ENCODE data around the gene ANTKMT. TPM values are rescaled to one million over a fixed set of nuclear protein-coding genes. Genes with fewer than 3 reads are reported as not detected.
A peak's percentile ranks its signal among the peaks of the same experiment; 100 is the strongest.

The ANTKMT gene
- total RNA-seq, 1 experiment from 2014 or later = 93.6 TPM

DNA sequence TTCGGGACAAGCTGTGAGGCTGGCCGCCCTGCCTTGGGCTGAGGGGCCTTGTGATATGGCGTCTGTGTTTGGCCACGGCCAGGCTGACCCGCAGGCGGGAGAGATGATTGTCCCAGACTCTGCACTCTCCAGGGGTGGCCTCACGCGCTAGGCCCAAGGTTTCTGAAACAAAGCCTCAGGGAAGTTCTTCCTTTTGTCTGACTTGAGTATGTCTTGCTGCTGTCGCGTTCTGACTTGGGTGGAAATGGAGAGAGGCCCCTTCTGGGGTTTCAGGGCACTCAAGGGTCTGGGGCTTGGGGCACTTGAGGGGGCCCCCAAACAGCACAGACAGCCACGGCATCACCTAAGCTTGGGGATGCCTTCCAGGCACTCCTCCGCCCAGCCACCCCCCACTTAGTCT lies 9.9 kb upstream of the ANTKMT start:
- BruUV-seq (replicated peaks) = no TSS peak

DNA sequence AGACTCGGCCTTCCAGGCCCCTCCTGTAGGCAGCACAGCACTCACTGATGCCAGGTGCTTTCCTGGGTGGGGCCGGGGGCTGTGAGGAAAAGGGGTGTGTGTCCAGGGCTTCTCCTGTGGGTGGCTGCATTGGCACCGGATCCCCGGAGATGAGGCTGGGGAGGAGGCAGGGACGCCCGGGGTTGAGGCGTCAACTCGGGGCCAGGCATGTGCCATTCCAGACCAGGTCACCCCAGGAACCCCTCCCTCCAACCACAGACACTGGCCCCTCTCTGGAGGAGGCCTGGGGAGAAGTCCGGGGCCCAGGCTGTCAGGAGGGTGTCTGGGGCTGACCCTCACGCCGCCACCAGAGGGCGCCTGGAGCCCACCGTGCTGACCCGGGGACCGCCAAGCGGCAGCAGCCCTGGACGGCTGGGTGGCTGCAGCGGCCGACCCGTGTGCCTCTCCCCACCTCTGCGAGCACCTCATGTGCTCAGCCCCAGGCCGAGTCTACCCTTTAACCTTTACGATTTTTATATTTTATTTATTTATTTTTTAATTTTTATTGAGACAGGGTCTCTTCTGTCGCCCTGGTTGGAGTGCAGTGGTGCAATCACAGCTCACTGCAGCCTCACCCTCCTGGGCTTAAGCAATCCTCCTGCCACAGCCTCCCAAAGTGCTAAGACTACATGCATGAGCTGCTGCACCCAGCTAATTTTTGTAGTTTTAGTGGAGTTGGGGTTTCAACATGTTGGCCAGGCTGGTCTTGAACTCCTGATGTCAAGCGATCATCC lies 9.2 kb upstream of the ANTKMT start:
- DNase-seq (ENCODE audit: low read depth, low spot score) = no peak
- CTCF ChIA-PET = interaction anchor here (0.8 to 1.6 kb wide), 4 partner anchors 9 to 73 kb away, joined by 3 to 7 read pairs (median 6); partner anchors contain the start of gene ANTKMT

More for the DNA sequence above, 9.9 kb upstream of the ANTKMT start:
- ChIA-PET CTCF (interaction anchor here (1.1 kb wide), 1 partner anchor 9 kb away, joined by 3 read pairs; no protein-coding TSS in a partner anchor), POLR2A (no interaction called here)
- Histone ChIP-seq H3K27ac (ENCODE audit: low read length) (peak overlapping the region; percentile 63), H3K27me3 (ENCODE audit: control insufficient read depth, insufficient read depth, low read length) (no peaks in the 10 kb centered on the region), H3K9me3 (ENCODE audit: control insufficient read depth, insufficient read depth, low read depth, low read length) (no peaks in the 10 kb centered on the region), H3K36me3 (ENCODE audit: control insufficient read depth, insufficient read depth, low read length) (no peaks in the 10 kb centered on the region; the same call in 1 of the 2 replicates), H3K4me1 (ENCODE audit: control insufficient read depth, insufficient read depth, low read length) (peaks cover 38% of the 10 kb centered on the region), H3K4me3 (ENCODE audit: low read depth in 2 of 2, low read length in 2 of 2) (no peak overlapping the region)
- in situ Hi-C loops (cut with HindIII; ENCODE audit: low pct_unique_long_range_greater_than_20kb, low sequenced_read_pairs) (no loop called here), intact Hi-C loops (cut with micrococcal nuclease; ENCODE audit: unreplicated experiment) (no loop called here)
- DNase-seq (ENCODE audit: low read depth, low spot score) (no peak), ATAC-seq (no peak)
- TF ChIP-seq TCF7L2 (IDR thresholded peaks at IDR 0.05; ENCODE audit: low read depth, low read length) = no peak
- TF ChIP-seq SIN3A (IDR thresholded peaks at IDR 0.05; ENCODE audit: borderline replicate concordance, insufficient read depth, low read depth, low read length) = no peak
- no peak for TF ChIP-seq REST (IDR thresholded peaks at IDR 0.05; ENCODE audit: insufficient read depth in 1 of 2, low read depth in 2 of 2, low read length in 1 of 2)
- TF ChIP-seq, protein P1, sequence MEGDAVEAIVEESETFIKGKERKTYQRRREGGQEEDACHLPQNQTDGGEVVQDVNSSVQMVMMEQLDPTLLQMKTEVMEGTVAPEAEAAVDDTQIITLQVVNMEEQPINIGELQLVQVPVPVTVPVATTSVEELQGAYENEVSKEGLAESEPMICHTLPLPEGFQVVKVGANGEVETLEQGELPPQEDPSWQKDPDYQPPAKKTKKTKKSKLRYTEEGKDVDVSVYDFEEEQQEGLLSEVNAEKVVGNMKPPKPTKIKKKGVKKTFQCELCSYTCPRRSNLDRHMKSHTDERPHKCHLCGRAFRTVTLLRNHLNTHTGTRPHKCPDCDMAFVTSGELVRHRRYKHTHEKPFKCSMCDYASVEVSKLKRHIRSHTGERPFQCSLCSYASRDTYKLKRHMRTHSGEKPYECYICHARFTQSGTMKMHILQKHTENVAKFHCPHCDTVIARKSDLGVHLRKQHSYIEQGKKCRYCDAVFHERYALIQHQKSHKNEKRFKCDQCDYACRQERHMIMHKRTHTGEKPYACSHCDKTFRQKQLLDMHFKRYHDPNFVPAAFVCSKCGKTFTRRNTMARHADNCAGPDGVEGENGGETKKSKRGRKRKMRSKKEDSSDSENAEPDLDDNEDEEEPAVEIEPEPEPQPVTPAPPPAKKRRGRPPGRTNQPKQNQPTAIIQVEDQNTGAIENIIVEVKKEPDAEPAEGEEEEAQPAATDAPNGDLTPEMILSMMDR (IDR thresholded peaks at IDR 0.05) = no peak
- no peak for TF ChIP-seq POLR2AphosphoS5 (IDR thresholded peaks at IDR 0.05; ENCODE audit: low read depth, low read length)

More for the DNA sequence above, 9.2 kb upstream of the ANTKMT start:
- POLR2A ChIA-PET = interaction anchor here (1.2 kb wide), 1 partner anchor 10 kb away, joined by 5 read pairs; no protein-coding TSS in a partner anchor
- ATAC-seq = peak; percentile 56
- no TSS peak for BruUV-seq (replicated peaks)
- Histone ChIP-seq H3K4me1 (ENCODE audit: control insufficient read depth, insufficient read depth, low read length) (peaks cover 43% of the 10 kb centered on the region), H3K27ac (ENCODE audit: low read length) (peak overlapping the region; percentile 63), H3K9me3 (ENCODE audit: control insufficient read depth, insufficient read depth, low read depth, low read length) (no peaks in the 10 kb centered on the region), H3K4me3 (ENCODE audit: low read depth in 2 of 2, low read length in 2 of 2) (no peak overlapping the region), H3K36me3 (ENCODE audit: control insufficient read depth, insufficient read depth, low read length) (no peaks in the 10 kb centered on the region; the same call in 1 of the 2 replicates), H3K27me3 (ENCODE audit: control insufficient read depth, insufficient read depth, low read length) (no peaks in the 10 kb centered on the region)
- intact Hi-C loops (cut with micrococcal nuclease; ENCODE audit: unreplicated experiment) = no loop called here
- in situ Hi-C loops (cut with HindIII; ENCODE audit: low pct_unique_long_range_greater_than_20kb, low sequenced_read_pairs) = no loop called here
- peak; percentile 7; the same call in 1 of the 2 replicates for TF ChIP-seq POLR2AphosphoS5 (IDR thresholded peaks at IDR 0.05; ENCODE audit: low read depth, low read length)
- TF ChIP-seq TCF7L2 (IDR thresholded peaks at IDR 0.05; ENCODE audit: low read depth, low read length) = no peak
- TF ChIP-seq, protein P1 (IDR thresholded peaks at IDR 0.05) = peak; percentile 98
- TF ChIP-seq REST (IDR thresholded peaks at IDR 0.05; ENCODE audit: insufficient read depth in 1 of 2, low read depth in 2 of 2, low read length in 1 of 2) = no peak

Data from Panc1 (cell line).